ENCODE results near the gene SLC27A3. TPM values are rescaled to one million over a fixed set of nuclear protein-coding genes. Genes with fewer than 3 reads are reported as not detected.

Gene SLC27A3
- 10 to 100 TPM; 34.0 to 44.8 (median 37.3) TPM for polyA plus RNA-seq (ENCODE audit: insufficient read length in 4 of 4)

GRCh38 chr1:153774780-153775457 is at the start of gene SLC27A3:
TSS of gene SLC27A3 (plus strand) at chr1:153775407. CDS start at chr1:153775498, 91 bp downstream.
- DNase-seq (ENCODE audit: low read depth in 4 of 4, low spot score in 3 of 4), result no peak

- DNase-seq (ENCODE audit: low read depth in 4 of 4, low spot score in 3 of 4), result peak; percentile 98 to 100 (median 100)
Observed at GRCh38 chr1:153727463-153728304, 47.5 kb upstream of the SLC27A3 start, which contains the start of gene INTS3. TSS of gene INTS3 (plus strand) at chr1:153728050. CDS start at chr1:153728635, 585 bp downstream.

GRCh38 chr1:153728305-153729066 is 46.7 kb upstream of the SLC27A3 start:
- no peak for DNase-seq (ENCODE audit: low read depth in 4 of 4, low spot score in 3 of 4)

- DNase-seq (ENCODE audit: low read depth in 4 of 4, low spot score in 3 of 4), result no peak
Observed at GRCh38 chr1:153730468-153730988, 44.7 kb upstream of the SLC27A3 start.

GRCh38 chr1:153733970-153734369 is 41.2 kb upstream of the SLC27A3 start:
- no peak for DNase-seq (ENCODE audit: low read depth in 4 of 4, low spot score in 3 of 4)

- no peak for DNase-seq (ENCODE audit: low read depth in 4 of 4, low spot score in 3 of 4)
Observed at GRCh38 chr1:153734396-153735089, 40.7 kb upstream of the SLC27A3 start.

GRCh38 chr1:153735090-153735420 is 40.2 kb upstream of the SLC27A3 start:
- DNase-seq (ENCODE audit: low read depth in 4 of 4, low spot score in 3 of 4), result no peak

- DNase-seq (ENCODE audit: low read depth in 4 of 4, low spot score in 3 of 4), result peak in 1 of 4 donors; percentile 62
Observed at GRCh38 chr1:153741986-153742385, 33.2 kb upstream of the SLC27A3 start.

GRCh38 chr1:153742411-153743142 is 32.6 kb upstream of the SLC27A3 start:
- DNase-seq (ENCODE audit: low read depth in 4 of 4, low spot score in 3 of 4), result peak in 1 of 4 donors; percentile 63

GRCh38 chr1:153745417-153745816 is 29.8 kb upstream of the SLC27A3 start:
- no peak for DNase-seq (ENCODE audit: low read depth in 4 of 4, low spot score in 3 of 4)

GRCh38 chr1:153746174-153746573 is 29.0 kb upstream of the SLC27A3 start:
- no peak for DNase-seq (ENCODE audit: low read depth in 4 of 4, low spot score in 3 of 4)

GRCh38 chr1:153748903-153749302 is 26.3 kb upstream of the SLC27A3 start:
- no peak for DNase-seq (ENCODE audit: low read depth in 4 of 4, low spot score in 3 of 4)

GRCh38 chr1:153749408-153750005 is 25.7 kb upstream of the SLC27A3 start:
- DNase-seq (ENCODE audit: low read depth in 4 of 4, low spot score in 3 of 4), result no peak

GRCh38 chr1:153750026-153750995 is 24.9 kb upstream of the SLC27A3 start:
- DNase-seq (ENCODE audit: low read depth in 4 of 4, low spot score in 3 of 4), result no peak

GRCh38 chr1:153752072-153752471 is 23.1 kb upstream of the SLC27A3 start:
- DNase-seq (ENCODE audit: low read depth in 4 of 4, low spot score in 3 of 4), result no peak

- no peak for DNase-seq (ENCODE audit: low read depth in 4 of 4, low spot score in 3 of 4)
Observed at GRCh38 chr1:153752571-153753195, 22.5 kb upstream of the SLC27A3 start.

- DNase-seq (ENCODE audit: low read depth in 4 of 4, low spot score in 3 of 4), result no peak
Observed at GRCh38 chr1:153754266-153754665, 20.9 kb upstream of the SLC27A3 start.

Data from right renal pelvis (tissue), 4 donors.